Activated CD8-positive, alpha-beta T cell treated with anti-CD3 and anti-CD28 coated beads for 36 hours (primary cell): Measurements from ENCODE around the gene MED26. TPM values are rescaled to one million over a fixed set of nuclear protein-coding genes. Genes with fewer than 3 reads are reported as not detected.

ENCODE experiments used
- ATAC-seq: fragments of 200-7000 bp; cut with Tn5 transposase; one replicate; pipeline ENCODE4 v1.10.0; 2021; ENCODE audit warnings: mild to moderate bottlenecking, moderate library complexity
- CTCF ChIA-PET: fragments of 350-600 bp; sonication (Branson Sonifier 250); formaldehyde crosslinking; loops from one replicate; lab custom pipeline; 2021; ENCODE audit warnings: antibody characterized with exemption; lab: Charles Lee
- POLR2A ChIA-PET: fragments of 350-600 bp; sonication (Branson Sonifier 250); formaldehyde crosslinking; loops from one replicate; lab custom pipeline; 2021; ENCODE audit warnings: antibody characterized with exemption; lab: Charles Lee
- DNase-seq: peaks from one replicate; pipeline ENCODE4 v3.0.0-alpha.2; 2020
- H3K27ac Mint-ChIP-seq: one replicate; pipeline ENCODE4 v1.8.0; 2021; ENCODE audit warnings: mild to moderate bottlenecking, mixed read lengths
- H3K27me3 Mint-ChIP-seq: one replicate; pipeline ENCODE4 v1.8.0; 2021; ENCODE audit warnings: mixed read lengths
- H3K36me3 Mint-ChIP-seq: one replicate; pipeline ENCODE4 v1.8.0; 2021; ENCODE audit warnings: low read depth, mixed read lengths
- H3K4me1 Mint-ChIP-seq: one replicate; pipeline ENCODE4 v1.8.0; 2021; ENCODE audit warnings: low read depth, mixed read lengths
- H3K4me3 Mint-ChIP-seq: one replicate; pipeline ENCODE4 v1.8.0; 2021; ENCODE audit warnings: mild to moderate bottlenecking, moderate library complexity, mixed read lengths
- H3K9me3 Mint-ChIP-seq: one replicate; pipeline ENCODE4 v1.8.0; 2021; ENCODE audit warnings: mixed read lengths
- intact Hi-C: fragments of 100-400 bp; cut with micrococcal nuclease; formaldehyde crosslinking; loops from one replicate; pipeline ENCODE4 v1.10.0; 2022
- total RNA-seq, 2 experiments: library from RNA; stranded (reverse); gene quantifications; one replicate each; pipeline ENCODE4 v1.2.3, GENCODE V29; 2021
- TF ChIP-seq, protein P1 (sequence below): fragments of 200-600 bp; IDR thresholded peaks from one replicate; pipeline ENCODE4 v1.8.0; 2022; ENCODE audit warnings: antibody characterized with exemption, mild to moderate bottlenecking

MED26 gene
- total RNA-seq, 2 experiments from 2014 or later = 14.2 to 19.3 TPM

DNA sequence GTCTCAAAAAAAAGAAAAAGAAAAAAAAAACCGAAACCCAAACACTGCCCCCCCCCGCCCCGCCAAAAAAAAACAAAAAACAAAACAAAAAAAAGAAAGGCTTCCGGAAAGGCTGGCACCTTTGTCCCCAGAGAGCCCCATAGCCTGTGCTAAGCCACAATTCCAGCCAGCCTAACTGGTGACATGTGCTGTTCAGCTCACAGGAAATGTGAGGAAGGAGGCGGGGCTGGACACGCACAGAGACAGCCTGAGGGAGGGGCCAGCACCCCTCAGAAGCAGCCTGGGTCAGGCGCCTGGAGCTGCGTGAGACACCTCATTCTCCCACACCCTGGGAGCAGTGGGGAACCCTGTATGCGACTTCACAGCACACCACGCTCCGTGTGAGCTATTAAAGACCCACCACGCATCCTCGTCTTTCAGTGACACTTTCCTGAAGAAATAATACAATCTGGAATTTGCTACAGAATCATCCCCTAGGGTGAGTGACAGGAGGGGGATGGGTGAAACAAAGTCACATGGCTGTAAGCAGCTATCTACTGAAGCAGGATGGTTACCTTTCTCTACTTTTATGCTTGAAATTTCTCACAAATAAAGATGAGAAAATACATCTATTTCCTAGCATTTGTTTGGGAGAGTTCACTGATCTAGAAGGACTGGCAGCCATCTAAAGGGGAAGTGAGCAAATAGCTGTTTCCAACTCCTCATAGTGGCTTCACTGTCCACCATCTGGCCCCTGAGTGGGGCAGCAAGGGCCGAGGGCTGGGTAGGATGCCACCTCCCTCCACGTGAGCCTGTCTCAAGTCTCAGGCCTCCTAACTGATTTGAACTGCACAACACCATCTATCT, 43.5 kb downstream of the MED26 start:
- peak; percentile 79 for ATAC-seq
- ChIA-PET POLR2A (interaction anchor here (0.7 to 7.5 kb wide), 15 partner anchors 9 to 679 kb away, joined by 3 to 93 read pairs (median 4); partner anchors contain the start of genes CHERP, MED26, MYO9B and SLC35E1), CTCF (interaction anchor here (0.9 to 2.6 kb wide), 4 partner anchors 11 to 44 kb away, joined by 3 to 14 read pairs (median 3); partner anchors contain the start of gene MED26)
- intact Hi-C loops = no loop called here
- peaks cover 19% of the 10 kb centered on the region for H3K36me3 Mint-ChIP-seq
- peak overlapping the region; percentile 74 for H3K27ac Mint-ChIP-seq
- peak overlapping the region; percentile 87 for H3K4me3 Mint-ChIP-seq
- no peaks in the 10 kb centered on the region for H3K27me3 Mint-ChIP-seq
- DNase-seq = peak; percentile 96
- TF ChIP-seq, protein P1, sequence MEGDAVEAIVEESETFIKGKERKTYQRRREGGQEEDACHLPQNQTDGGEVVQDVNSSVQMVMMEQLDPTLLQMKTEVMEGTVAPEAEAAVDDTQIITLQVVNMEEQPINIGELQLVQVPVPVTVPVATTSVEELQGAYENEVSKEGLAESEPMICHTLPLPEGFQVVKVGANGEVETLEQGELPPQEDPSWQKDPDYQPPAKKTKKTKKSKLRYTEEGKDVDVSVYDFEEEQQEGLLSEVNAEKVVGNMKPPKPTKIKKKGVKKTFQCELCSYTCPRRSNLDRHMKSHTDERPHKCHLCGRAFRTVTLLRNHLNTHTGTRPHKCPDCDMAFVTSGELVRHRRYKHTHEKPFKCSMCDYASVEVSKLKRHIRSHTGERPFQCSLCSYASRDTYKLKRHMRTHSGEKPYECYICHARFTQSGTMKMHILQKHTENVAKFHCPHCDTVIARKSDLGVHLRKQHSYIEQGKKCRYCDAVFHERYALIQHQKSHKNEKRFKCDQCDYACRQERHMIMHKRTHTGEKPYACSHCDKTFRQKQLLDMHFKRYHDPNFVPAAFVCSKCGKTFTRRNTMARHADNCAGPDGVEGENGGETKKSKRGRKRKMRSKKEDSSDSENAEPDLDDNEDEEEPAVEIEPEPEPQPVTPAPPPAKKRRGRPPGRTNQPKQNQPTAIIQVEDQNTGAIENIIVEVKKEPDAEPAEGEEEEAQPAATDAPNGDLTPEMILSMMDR = no peak
- H3K9me3 Mint-ChIP-seq = no peaks in the 10 kb centered on the region
- peaks cover 85% of the 10 kb centered on the region for H3K4me1 Mint-ChIP-seq

DNA sequence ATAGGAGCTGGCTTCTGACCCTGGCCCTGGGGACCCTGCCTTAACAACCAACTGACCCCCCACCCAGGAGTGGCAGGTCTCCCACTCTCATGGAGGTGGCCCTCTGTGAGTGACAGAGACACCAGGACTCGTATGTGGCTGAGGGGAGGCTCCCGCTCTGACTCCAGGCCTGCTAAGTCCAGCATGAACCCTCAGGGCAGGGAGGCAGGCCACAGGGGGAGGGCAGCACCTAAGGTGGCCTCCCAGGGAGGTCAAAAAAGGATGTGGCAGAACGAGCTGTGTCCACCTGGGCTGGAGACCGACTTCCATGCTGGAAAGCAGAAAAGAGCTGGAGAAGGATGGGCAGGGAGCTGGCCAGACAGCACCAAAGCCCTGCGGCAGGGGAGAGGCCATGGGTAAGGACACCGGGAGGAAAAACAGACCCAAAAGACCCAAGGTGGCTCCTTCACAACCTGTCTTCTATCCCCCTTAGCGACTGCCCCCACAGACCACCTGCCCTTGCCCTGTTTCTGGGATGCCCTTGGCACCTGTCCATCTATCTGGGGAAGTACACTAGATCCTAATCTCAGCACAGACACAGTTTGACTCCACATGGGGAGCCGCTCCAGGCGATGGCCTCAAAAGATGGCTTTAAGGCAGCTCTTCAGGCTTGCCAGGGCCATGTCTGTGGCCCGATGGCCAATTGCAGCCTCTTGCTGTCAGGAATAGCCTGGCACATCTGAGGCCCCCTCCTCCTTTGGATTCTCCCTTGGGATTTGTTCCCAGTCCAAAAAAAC, 45.3 kb downstream of the MED26 start:
- no peaks in the 10 kb centered on the region for H3K9me3 Mint-ChIP-seq
- peak overlapping the region; percentile 74 for H3K27ac Mint-ChIP-seq
- no peak overlapping the region for H3K4me3 Mint-ChIP-seq
- intact Hi-C loops = no loop called here
- peaks cover 28% of the 10 kb centered on the region for H3K36me3 Mint-ChIP-seq
- POLR2A ChIA-PET = interaction anchor here (1.0 to 6.0 kb wide), 3 partner anchors 9 to 46 kb away, joined by 3 to 84 read pairs (median 7); partner anchors contain the start of gene SLC35E1
- peaks cover 76% of the 10 kb centered on the region for H3K4me1 Mint-ChIP-seq
- no peaks in the 10 kb centered on the region for H3K27me3 Mint-ChIP-seq
- CTCF ChIA-PET = interaction anchor here (2.6 kb wide), 1 partner anchor 9 kb away, joined by 14 read pairs; no protein-coding TSS in a partner anchor
- TF ChIP-seq, protein P1 = no peak
- DNase-seq (no peak), ATAC-seq (no peak)

DNA sequence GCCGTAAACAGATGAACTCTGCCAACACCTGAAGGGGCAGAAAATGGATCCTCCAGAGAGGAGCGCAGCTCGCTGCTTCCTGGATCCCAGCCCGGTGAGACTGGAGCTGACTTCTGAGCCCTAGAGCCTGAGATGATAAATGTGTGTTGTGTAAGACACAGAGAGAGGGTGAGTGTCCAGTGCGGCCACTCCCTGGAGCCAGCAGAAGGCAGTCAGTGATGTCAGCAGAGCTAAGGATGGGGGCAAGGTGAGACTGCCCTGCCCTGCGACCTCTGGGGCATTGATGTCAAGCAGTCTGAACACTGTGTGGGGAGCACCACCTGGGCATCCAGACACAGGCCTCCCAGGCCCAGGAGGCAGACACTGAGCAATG, 46.0 kb downstream of the MED26 start:
- Mint-ChIP-seq H3K4me1 (peaks cover 69% of the 10 kb centered on the region), H3K4me3 (no peak overlapping the region), H3K36me3 (peaks cover 31% of the 10 kb centered on the region), H3K9me3 (no peaks in the 10 kb centered on the region), H3K27ac (peak overlapping the region; percentile 57), H3K27me3 (no peaks in the 10 kb centered on the region)
- ChIA-PET CTCF (no interaction called here), POLR2A (interaction anchor here (1.6 kb wide), 1 partner anchor 47 kb away, joined by 7 read pairs; no protein-coding TSS in a partner anchor)
- ATAC-seq = no peak
- TF ChIP-seq, protein P1 = no peak
- no peak for DNase-seq
- intact Hi-C loops = no loop called here

DNA sequence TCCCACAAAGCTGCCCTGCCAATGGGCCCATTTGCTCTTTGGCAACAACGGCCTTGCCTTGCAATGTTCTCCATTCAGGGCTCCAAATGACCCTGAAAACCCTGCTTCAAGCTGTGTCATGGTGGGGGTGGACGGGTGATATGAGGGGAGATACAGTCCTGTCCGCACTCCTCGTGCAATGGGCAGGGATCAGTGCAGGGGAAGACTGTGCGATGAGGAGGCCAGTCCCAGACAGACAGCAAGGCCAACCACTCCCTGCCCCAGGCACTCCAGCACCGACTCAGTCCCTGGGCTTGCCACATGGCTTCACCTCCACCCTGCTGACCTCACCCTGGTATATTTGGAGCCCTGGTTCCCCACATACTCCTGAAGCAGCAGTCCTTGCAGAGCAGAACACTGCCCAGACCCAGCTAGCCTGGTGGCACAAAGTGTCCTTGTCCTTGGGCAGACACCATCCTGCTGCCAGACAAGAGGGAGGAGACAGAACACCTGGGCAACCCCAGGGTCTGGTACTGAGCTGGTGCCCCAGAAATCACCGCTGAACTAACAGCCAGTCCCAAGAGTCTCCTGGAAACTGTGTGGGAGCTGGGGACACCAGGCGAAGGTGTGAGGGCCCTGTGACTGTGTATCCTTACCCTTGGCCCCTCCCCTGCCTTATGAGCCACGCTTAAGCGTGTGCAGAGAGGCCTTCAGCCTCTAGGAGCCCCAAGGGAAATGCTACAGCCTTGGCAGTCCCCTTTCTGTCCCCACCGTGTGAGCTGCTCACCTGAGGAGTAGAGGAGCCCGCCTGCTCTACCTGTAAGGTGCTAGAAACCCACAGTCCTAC, 46.6 kb downstream of the MED26 start:
- Mint-ChIP-seq H3K36me3 (peaks cover 32% of the 10 kb centered on the region), H3K27me3 (no peaks in the 10 kb centered on the region), H3K4me1 (peaks cover 64% of the 10 kb centered on the region), H3K27ac (peak overlapping the region; percentile 57), H3K9me3 (no peaks in the 10 kb centered on the region), H3K4me3 (no peak overlapping the region)
- ChIA-PET CTCF (no interaction called here), POLR2A (interaction anchor here (1.6 kb wide), 1 partner anchor 47 kb away, joined by 7 read pairs; no protein-coding TSS in a partner anchor)
- TF ChIP-seq, protein P1 = no peak
- ATAC-seq (no peak), DNase-seq (no peak)
- intact Hi-C loops = no loop called here
